Measurements from ENCODE around the gene LRGUK. TPM values are rescaled to one million over a fixed set of nuclear protein-coding genes. Genes with fewer than 3 reads are reported as not detected.
A peak's percentile ranks its signal among the peaks of the same experiment; 100 is the strongest.
"Not testable (repeated sequence)": the region's sequence is repeated elsewhere in the genome, so short reads cannot be mapped to it uniquely, and the experiment has no call there.

The LRGUK gene
- polyA plus RNA-seq, 6 donors from 2014 or later: not detected

DNA sequence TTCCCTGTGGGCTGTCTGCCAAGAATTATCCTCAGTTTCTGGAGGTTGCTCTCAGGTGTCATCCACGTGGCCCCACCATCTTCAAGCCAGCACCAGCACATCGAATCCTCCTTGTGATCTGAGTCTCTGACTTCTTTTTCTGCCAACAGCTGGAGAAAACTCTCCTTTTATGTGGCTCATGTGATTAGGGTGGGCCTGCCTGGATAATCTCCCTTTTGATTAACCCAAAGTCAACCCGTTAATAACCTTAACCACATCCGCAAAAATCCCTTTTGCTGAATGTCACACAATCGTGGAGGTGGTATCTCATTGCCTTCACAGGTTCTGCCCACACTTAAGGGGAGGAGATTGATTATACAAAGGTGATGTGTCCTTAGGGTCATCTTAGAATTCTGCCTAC is 73.8 kb downstream of the LRGUK start:
- H3K4me1 Mint-ChIP-seq: no peaks in the 10 kb centered on the region
- no peak overlapping the region for H3K4me3 Mint-ChIP-seq
- no peak for DNase-seq
- no peak overlapping the region for H3K27ac Mint-ChIP-seq
- H3K9me3 Mint-ChIP-seq: peaks cover 0 to 9% (median 0%) of the 10 kb centered on the region in 7 donors
- ATAC-seq (ENCODE audit: low read depth in 2 of 2): no peak
- H3K36me3 Mint-ChIP-seq: no peaks in the 10 kb centered on the region
- H3K27me3 Mint-ChIP-seq: peaks cover 0 to 4% (median 0%) of the 10 kb centered on the region in 3 donors

GRCh38 chr7:134201569-134202261 is 74.6 kb downstream of the LRGUK start:
- peaks cover 0 to 4% (median 0%) of the 10 kb centered on the region in 3 donors for H3K27me3 Mint-ChIP-seq
- no peaks in the 10 kb centered on the region for H3K36me3 Mint-ChIP-seq

GRCh38 chr7:134203186-134203889 is 76.2 kb downstream of the LRGUK start:
- H3K36me3 Mint-ChIP-seq: no peaks in the 10 kb centered on the region
- DNase-seq (no peak), ATAC-seq (ENCODE audit: low read depth in 2 of 2) (no peak)
- no peak overlapping the region for H3K4me3 Mint-ChIP-seq
- H3K27ac Mint-ChIP-seq: peak overlapping the region in 1 of 6 donors; percentile 61
- peaks cover 0 to 2% (median 0%) of the 10 kb centered on the region in 3 donors for H3K27me3 Mint-ChIP-seq
- H3K4me1 Mint-ChIP-seq: no peaks in the 10 kb centered on the region
- H3K9me3 Mint-ChIP-seq: peaks cover 0 to 9% (median 0%) of the 10 kb centered on the region in 7 donors

More at GRCh38 chr7:134201569-134202261, 74.6 kb downstream of the LRGUK start:
- Mint-ChIP-seq H3K4me1 (no peaks in the 10 kb centered on the region), H3K9me3 (peaks cover 0 to 9% (median 0%) of the 10 kb centered on the region in 7 donors), H3K4me3 (no peak overlapping the region), H3K27ac (no peak overlapping the region)
- no peak for ATAC-seq (ENCODE audit: low read depth in 2 of 2)
- DNase-seq: no peak

DNA sequence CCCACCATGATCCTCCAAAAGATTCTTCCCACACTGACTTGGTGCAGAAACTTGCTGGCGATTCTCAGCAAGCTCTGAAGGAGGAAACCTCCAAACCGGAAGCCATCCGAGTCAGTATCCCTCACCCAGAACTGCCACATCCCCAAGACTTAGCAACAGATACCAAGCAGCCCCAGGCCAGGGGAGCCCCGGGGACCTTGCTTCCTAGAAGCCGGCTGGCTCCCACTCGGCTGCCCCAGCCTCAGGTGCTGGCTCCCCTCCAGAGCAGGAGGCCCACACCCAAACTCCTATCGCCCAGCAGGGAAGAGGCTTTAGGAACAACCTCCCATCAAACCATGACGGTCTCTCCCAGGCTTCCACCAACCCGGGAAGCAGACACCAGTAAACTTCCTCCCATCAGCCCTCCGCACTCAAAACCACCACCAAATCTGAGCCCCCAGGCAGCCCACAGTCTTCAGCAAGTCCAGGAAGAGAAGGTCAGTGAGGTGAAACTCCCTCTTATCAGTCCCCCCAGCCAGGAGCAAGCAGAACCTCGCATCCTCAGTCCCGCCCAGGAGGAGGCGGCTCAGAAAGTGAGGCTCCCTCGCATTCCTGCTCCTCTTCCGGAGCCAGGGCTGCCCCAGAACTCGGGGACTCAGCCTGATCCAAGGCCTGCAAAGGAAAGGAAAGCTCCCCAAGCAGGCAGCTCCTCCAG is 82.3 kb downstream of the LRGUK start:
- no peaks in the 10 kb centered on the region for H3K4me1 Mint-ChIP-seq
- no peak for ATAC-seq (ENCODE audit: low read depth in 2 of 2)
- H3K9me3 Mint-ChIP-seq: peaks cover 0 to 8% (median 0%) of the 10 kb centered on the region in 7 donors
- no peak overlapping the region for H3K27ac Mint-ChIP-seq
- DNase-seq: no peak
- H3K4me3 Mint-ChIP-seq: no peak overlapping the region
- H3K36me3 Mint-ChIP-seq: no peaks in the 10 kb centered on the region
- peaks cover 0 to 12% (median 7%) of the 10 kb centered on the region in 3 donors for H3K27me3 Mint-ChIP-seq

- DNase-seq (no peak), ATAC-seq (ENCODE audit: low read depth in 2 of 2) (no peak)
- Mint-ChIP-seq H3K36me3 (no peaks in the 10 kb centered on the region), H3K27me3 (peaks cover 0 to 12% (median 7%) of the 10 kb centered on the region in 3 donors), H3K4me1 (no peaks in the 10 kb centered on the region), H3K27ac (no peak overlapping the region), H3K4me3 (no peak overlapping the region), H3K9me3 (peaks cover 0 to under 1% (median 0%) of the 10 kb centered on the region in 7 donors)
Measured at GRCh38 chr7:134210227-134210626, 83.1 kb downstream of the LRGUK start.

GRCh38 chr7:134210976-134211663 is 84.0 kb downstream of the LRGUK start:
- no peak for ATAC-seq (ENCODE audit: low read depth in 2 of 2)
- no peaks in the 10 kb centered on the region for H3K36me3 Mint-ChIP-seq
- no peaks in the 10 kb centered on the region for H3K9me3 Mint-ChIP-seq
- H3K27me3 Mint-ChIP-seq: peaks cover 0 to 12% (median 7%) of the 10 kb centered on the region in 3 donors
- DNase-seq: no peak
- no peak overlapping the region for H3K4me3 Mint-ChIP-seq
- no peaks in the 10 kb centered on the region for H3K4me1 Mint-ChIP-seq
- H3K27ac Mint-ChIP-seq: no peak overlapping the region

DNA sequence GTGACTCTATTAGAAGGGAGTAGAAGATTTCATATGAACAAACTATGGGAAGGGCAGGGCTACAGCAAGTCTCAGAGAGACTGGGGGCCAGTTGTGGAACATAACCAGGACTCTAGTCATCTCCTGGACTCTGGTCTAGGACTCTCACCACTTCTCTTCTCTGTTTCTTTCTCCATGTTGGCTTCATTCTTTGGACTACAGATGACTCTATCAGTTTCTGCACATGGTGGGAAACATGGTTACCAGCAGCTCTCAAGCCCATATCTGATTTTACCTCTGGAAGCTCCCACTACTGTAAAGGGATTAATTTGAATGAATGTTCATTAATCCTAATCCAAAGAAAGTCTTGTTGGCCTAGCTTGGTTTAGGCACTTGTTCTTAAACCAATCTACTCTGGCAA is 84.7 kb downstream of the LRGUK start:
- Mint-ChIP-seq H3K36me3 (no peaks in the 10 kb centered on the region), H3K27ac (no peak overlapping the region), H3K27me3 (peaks cover 0 to 12% (median 7%) of the 10 kb centered on the region in 3 donors), H3K9me3 (no peaks in the 10 kb centered on the region), H3K4me3 (no peak overlapping the region), H3K4me1 (no peaks in the 10 kb centered on the region)
- no peak for ATAC-seq (ENCODE audit: low read depth in 2 of 2)
- no peak for DNase-seq

DNA sequence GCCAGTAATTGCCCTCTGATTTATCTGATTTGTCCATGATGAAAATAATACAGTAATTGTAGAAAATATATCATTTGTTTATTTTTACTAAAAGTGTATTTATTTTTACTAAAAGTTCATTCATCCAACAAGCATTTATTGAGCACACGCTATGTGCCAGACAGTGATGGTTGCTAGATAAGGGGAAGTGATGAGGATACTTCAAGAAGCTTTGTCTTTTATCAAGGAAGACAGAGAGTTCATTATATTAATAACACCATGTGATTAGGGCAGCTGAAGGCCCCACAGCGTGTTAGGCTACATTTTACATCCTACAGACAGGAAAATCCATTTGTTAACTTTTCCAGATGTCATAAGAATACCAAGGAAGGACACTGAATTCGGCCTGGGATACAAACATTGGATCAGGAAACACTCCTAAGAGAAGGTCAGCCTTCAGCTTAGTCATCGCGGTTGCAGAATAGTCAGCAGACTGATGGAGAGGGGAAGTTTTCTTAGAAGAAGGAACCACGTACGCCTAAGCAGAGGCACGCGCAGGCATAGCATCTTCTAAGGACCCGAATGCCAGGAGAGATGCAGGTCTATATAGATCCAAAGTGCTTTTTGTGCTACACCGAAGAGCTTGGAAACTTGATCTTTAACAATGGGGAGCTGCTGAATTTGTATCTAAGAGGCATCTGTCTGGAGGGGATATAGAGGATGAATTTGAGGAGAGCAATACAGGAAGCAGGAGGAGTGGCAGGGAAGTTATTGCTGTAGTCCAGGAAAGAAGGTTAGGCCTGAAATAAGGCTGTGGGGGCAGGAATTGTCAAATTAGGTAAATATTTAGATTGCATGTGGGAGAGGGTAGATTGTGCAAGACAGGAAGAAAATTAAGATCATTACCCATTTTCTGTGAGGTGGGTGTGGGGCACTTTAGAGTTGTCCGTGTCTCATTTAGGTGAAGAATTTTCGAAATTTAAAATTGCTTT is 85.7 kb downstream of the LRGUK start:
- ATAC-seq (ENCODE audit: low read depth in 2 of 2) (no peak), DNase-seq (no peak)
- Mint-ChIP-seq H3K4me3 (no peak overlapping the region), H3K27ac (no peak overlapping the region), H3K4me1 (no peaks in the 10 kb centered on the region), H3K27me3 (peaks cover 0 to 12% (median 7%) of the 10 kb centered on the region in 3 donors), H3K36me3 (no peaks in the 10 kb centered on the region), H3K9me3 (no peaks in the 10 kb centered on the region)

DNA sequence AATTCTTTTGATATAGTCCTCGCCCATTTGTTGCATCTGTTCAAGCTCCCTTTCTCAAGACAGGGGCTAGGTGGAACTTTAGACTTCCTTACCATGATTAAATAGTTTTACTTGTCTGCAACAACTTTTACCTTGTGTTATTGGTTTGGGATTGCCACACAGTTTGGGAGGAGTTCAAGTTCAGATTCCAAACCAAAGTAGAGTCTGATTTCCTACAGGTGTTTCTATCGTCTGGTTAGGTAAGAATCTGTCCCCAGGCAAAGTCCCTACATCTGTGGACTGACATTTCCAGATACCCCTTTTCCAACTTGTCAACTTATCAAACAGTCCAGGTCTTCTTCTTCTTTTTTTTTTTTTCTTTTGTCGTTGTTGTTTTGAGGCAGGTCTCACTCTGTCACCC is 93.1 kb downstream of the LRGUK start:
- Mint-ChIP-seq H3K36me3 (no peaks in the 10 kb centered on the region), H3K4me1 (no peaks in the 10 kb centered on the region), H3K9me3 (no peaks in the 10 kb centered on the region), H3K27ac (peak overlapping the region in 1 of 6 donors; percentile 24), H3K4me3 (no peak overlapping the region), H3K27me3 (peaks cover 0 to 6% (median 5%) of the 10 kb centered on the region in 3 donors)
- DNase-seq: no peak
- ATAC-seq (ENCODE audit: low read depth in 2 of 2): no peak

- peaks cover 0 to 11% of the 10 kb centered on the region in 2 donors for H3K36me3 Mint-ChIP-seq
- peaks cover 8 to 21% (median 10%) of the 10 kb centered on the region in 7 donors for H3K9me3 Mint-ChIP-seq
- not testable (repeated sequence) for H3K4me1 Mint-ChIP-seq; DNase-seq; ATAC-seq (ENCODE audit: low read depth in 2 of 2); H3K4me3 Mint-ChIP-seq; H3K27ac Mint-ChIP-seq
- H3K27me3 Mint-ChIP-seq: peaks cover 19 to 26% (median 20%) of the 10 kb centered on the region in 3 donors
Measured at GRCh38 chr7:134231296-134231695, 104.2 kb downstream of the LRGUK start.

GRCh38 chr7:134234216-134234615 is 107.1 kb downstream of the LRGUK start:
- DNase-seq (no peak), ATAC-seq (ENCODE audit: low read depth in 2 of 2) (no peak)
- Mint-ChIP-seq H3K27ac (no peak overlapping the region), H3K4me1 (no peaks in the 10 kb centered on the region), H3K36me3 (peaks cover 5 to 8% of the 10 kb centered on the region in 2 donors), H3K9me3 (peaks cover 6 to 27% (median 10%) of the 10 kb centered on the region in 7 donors), H3K27me3 (peaks cover 28 to 38% (median 34%) of the 10 kb centered on the region in 3 donors), H3K4me3 (no peak overlapping the region)

GRCh38 chr7:134245253-134245652 is 118.1 kb downstream of the LRGUK start:
- peaks cover 0 to 4% of the 10 kb centered on the region in 2 donors for H3K36me3 Mint-ChIP-seq
- no peak overlapping the region for H3K27ac Mint-ChIP-seq
- no peak overlapping the region for H3K4me3 Mint-ChIP-seq
- peaks cover 3 to 28% (median 14%) of the 10 kb centered on the region in 7 donors for H3K9me3 Mint-ChIP-seq
- peaks cover 0 to 14% (median 5%) of the 10 kb centered on the region in 3 donors for H3K27me3 Mint-ChIP-seq
- DNase-seq (no peak), ATAC-seq (ENCODE audit: low read depth in 2 of 2) (peak; percentile 25 to 47)
- no peaks in the 10 kb centered on the region for H3K4me1 Mint-ChIP-seq

All from naive B cell (primary cell).